Progenitor cell of endocrine pancreas (in vitro differentiated cells): ENCODE measurements around the gene KCNK7. TPM values are rescaled to one million over a fixed set of nuclear protein-coding genes. Genes with fewer than 3 reads are reported as not detected.
A peak's percentile ranks its signal among the peaks of the same experiment; 100 is the strongest.

Experiments
- DNase-seq: peaks from one replicate; pipeline ENCODE4 v3.0.0; 2021; ENCODE audit warnings: low spot score; ENCODE audit not compliant: unreplicated experiment
- H3K27ac Mint-ChIP-seq: 2 replicates; pipeline ENCODE4 v1.8.0; 2021; ENCODE audit warnings: mild to moderate bottlenecking, moderate library complexity, mixed read lengths
- H3K27me3 Mint-ChIP-seq: 2 replicates; pipeline ENCODE4 v1.8.0; 2021; ENCODE audit warnings: mixed read lengths
- H3K36me3 Mint-ChIP-seq: 2 replicates; pipeline ENCODE4 v1.8.0; 2022; ENCODE audit warnings: mixed read lengths; ENCODE audit not compliant: insufficient read depth
- H3K4me1 Mint-ChIP-seq: 2 replicates; pipeline ENCODE4 v1.8.0; 2021; ENCODE audit warnings: low read depth, mixed read lengths
- H3K4me3 Mint-ChIP-seq: 2 replicates; pipeline ENCODE4 v1.8.0; 2021; ENCODE audit warnings: low read depth, mild to moderate bottlenecking, moderate library complexity, mixed read lengths
- H3K9me3 Mint-ChIP-seq: 2 replicates; pipeline ENCODE4 v1.8.0; 2021; ENCODE audit warnings: low read depth, mixed read lengths
- CTCF ChIP-seq: fragments of 200-600 bp; sonication (generic); IDR thresholded peaks from one replicate; pipeline ENCODE4 v1.5.0; 2021; ENCODE audit warnings: antibody characterized with exemption, mild to moderate bottlenecking; ENCODE audit not compliant: unreplicated experiment
- total RNA-seq: library from RNA; stranded (reverse); gene quantifications from 2 replicates; pipeline ENCODE4 v1.2.1, GENCODE V29; 2021

Gene KCNK7
- total RNA-seq, 1 donor from 2014 or later, result 1.7 TPM

GRCh38 chr11:65558002-65558929, 37.3 kb downstream of the KCNK7 start, which contains the start of gene LTBP3:
Gene LTBP3, minus strand, starts transcription at chr11:65558359. Its CDS starts 400 bp downstream, at chr11:65557959.
- H3K4me3 Mint-ChIP-seq, result peak within 1 kb of the TSS; percentile 71
- peaks cover 12% of the 10 kb centered on the region for H3K4me1 Mint-ChIP-seq
- H3K36me3 Mint-ChIP-seq, result no peaks in the 10 kb centered on the region
- peak within 1 kb of the TSS; percentile 90 for H3K27ac Mint-ChIP-seq
- no peaks in the 10 kb centered on the region for H3K9me3 Mint-ChIP-seq
- no peak for TF ChIP-seq CTCF
- peaks cover 40% of the 10 kb centered on the region for H3K27me3 Mint-ChIP-seq
- peak; percentile 47 for DNase-seq

- Mint-ChIP-seq H3K4me3 (peak overlapping the region; percentile 71), H3K27me3 (peaks cover 40% of the 10 kb centered on the region), H3K36me3 (no peaks in the 10 kb centered on the region), H3K9me3 (no peaks in the 10 kb centered on the region), H3K4me1 (peaks cover 14% of the 10 kb centered on the region), H3K27ac (peak overlapping the region; percentile 25)
- DNase-seq, result no peak
- TF ChIP-seq CTCF, result no peak
Measured at GRCh38 chr11:65557280-65558001, 38.2 kb downstream of the KCNK7 start.

- no peaks in the 10 kb centered on the region for H3K36me3 Mint-ChIP-seq
- H3K4me1 Mint-ChIP-seq, result peaks cover 18% of the 10 kb centered on the region
- no peaks in the 10 kb centered on the region for H3K9me3 Mint-ChIP-seq
- H3K4me3 Mint-ChIP-seq, result peak overlapping the region; percentile 71
- peaks cover 39% of the 10 kb centered on the region for H3K27me3 Mint-ChIP-seq
- TF ChIP-seq CTCF, result no peak
- DNase-seq, result no peak
- peak overlapping the region; percentile 71 for H3K27ac Mint-ChIP-seq
Measured at GRCh38 chr11:65556470-65557279, 38.9 kb downstream of the KCNK7 start.

- Mint-ChIP-seq H3K4me3 (peak overlapping the region; percentile 55), H3K27me3 (peaks cover 41% of the 10 kb centered on the region), H3K4me1 (peaks cover 24% of the 10 kb centered on the region), H3K36me3 (no peaks in the 10 kb centered on the region), H3K27ac (no peak overlapping the region), H3K9me3 (no peaks in the 10 kb centered on the region)
- no peak for TF ChIP-seq CTCF
- DNase-seq, result no peak
Measured at GRCh38 chr11:65555693-65556231, 39.8 kb downstream of the KCNK7 start.
